ENCODE data around the gene TMED10. TPM values are rescaled to one million over a fixed set of nuclear protein-coding genes. Genes with fewer than 3 reads are reported as not detected.
A peak's percentile ranks its signal among the peaks of the same experiment; 100 is the strongest.

The TMED10 gene
- total and polyA plus RNA-seq, 5 donors: 141 to 333 (median 291) TPM

- Histone ChIP-seq H3K4me3 (ENCODE audit: low read length) (no peak overlapping the region), H3K4me1 (ENCODE audit: control insufficient read depth, insufficient read depth, low read length) (no peaks in the 10 kb centered on the region), H3K9me3 (ENCODE audit: control insufficient read depth, low read length) (no peaks in the 10 kb centered on the region), H3K27ac (ENCODE audit: low read length) (no peak overlapping the region), H3K27me3 (ENCODE audit: control insufficient read depth, insufficient read depth) (no peaks in the 10 kb centered on the region)
- ATAC-seq (no peak), DNase-seq (no peak)
- intact Hi-C loops (cut with DNase I): no loop called here
- 60% methylated on average over 4 of the region's 4 CpGs for WGBS
These were observed 36.8 kb upstream of the TMED10 start for GRCh38 chr14:75213172-75213571.

GRCh38 chr14:75208843-75209242 is 32.4 kb upstream of the TMED10 start:
- Histone ChIP-seq H3K27me3 (ENCODE audit: control insufficient read depth, insufficient read depth) (no peaks in the 10 kb centered on the region), H3K27ac (ENCODE audit: low read length) (no peak overlapping the region), H3K4me1 (ENCODE audit: control insufficient read depth, insufficient read depth, low read length) (no peaks in the 10 kb centered on the region), H3K9me3 (ENCODE audit: control insufficient read depth, low read length) (no peaks in the 10 kb centered on the region), H3K4me3 (ENCODE audit: low read length) (no peak overlapping the region)
- DNase-seq (no peak), ATAC-seq (no peak)
- intact Hi-C loops (cut with DNase I): no loop called here
- WGBS: 92% methylated on average over 6 of the region's 6 CpGs

- DNase-seq (no peak), ATAC-seq (no peak)
- no peak overlapping the region for H3K27ac ChIP-seq (ENCODE audit: low read length)
- H3K4me3 ChIP-seq (ENCODE audit: low read length): no peak overlapping the region
- intact Hi-C loops (cut with DNase I): no loop called here
- no peaks in the 10 kb centered on the region for H3K27me3 ChIP-seq (ENCODE audit: control insufficient read depth, insufficient read depth)
- no peaks in the 10 kb centered on the region for H3K9me3 ChIP-seq (ENCODE audit: control insufficient read depth, low read length)
- no peaks in the 10 kb centered on the region for H3K4me1 ChIP-seq (ENCODE audit: control insufficient read depth, insufficient read depth, low read length)
- 98% methylated on average over 3 of the region's 3 CpGs for WGBS
These were observed 29.8 kb upstream of the TMED10 start for GRCh38 chr14:75206190-75206589.

GRCh38 chr14:75205591-75205990 is 29.2 kb upstream of the TMED10 start:
- Histone ChIP-seq H3K9me3 (ENCODE audit: control insufficient read depth, low read length) (no peaks in the 10 kb centered on the region), H3K4me3 (ENCODE audit: low read length) (no peak overlapping the region), H3K27me3 (ENCODE audit: control insufficient read depth, insufficient read depth) (no peaks in the 10 kb centered on the region), H3K27ac (ENCODE audit: low read length) (no peak overlapping the region), H3K4me1 (ENCODE audit: control insufficient read depth, insufficient read depth, low read length) (no peaks in the 10 kb centered on the region)
- no peak for DNase-seq
- intact Hi-C loops (cut with DNase I): no loop called here
- peak in 1 of 2 donors; percentile 50 for ATAC-seq
- 74% methylated on average over 3 of the region's 3 CpGs for WGBS

GRCh38 chr14:75204116-75204515 is 27.7 kb upstream of the TMED10 start:
- intact Hi-C loops (cut with DNase I): no loop called here
- Histone ChIP-seq H3K4me3 (ENCODE audit: low read length) (no peak overlapping the region), H3K27ac (ENCODE audit: low read length) (no peak overlapping the region), H3K9me3 (ENCODE audit: control insufficient read depth, low read length) (no peaks in the 10 kb centered on the region), H3K4me1 (ENCODE audit: control insufficient read depth, insufficient read depth, low read length) (no peaks in the 10 kb centered on the region), H3K27me3 (ENCODE audit: control insufficient read depth, insufficient read depth) (no peaks in the 10 kb centered on the region)
- DNase-seq: no peak
- ATAC-seq: peak; percentile 14 to 15
- 72% methylated on average over 3 of the region's 3 CpGs for WGBS

- WGBS: 55% methylated on average over 2 of the region's 2 CpGs
- peaks cover 2% of the 10 kb centered on the region for H3K4me1 ChIP-seq (ENCODE audit: control insufficient read depth, insufficient read depth, low read length)
- no peaks in the 10 kb centered on the region for H3K9me3 ChIP-seq (ENCODE audit: control insufficient read depth, low read length)
- intact Hi-C loops (cut with DNase I): no loop called here
- no peaks in the 10 kb centered on the region for H3K27me3 ChIP-seq (ENCODE audit: control insufficient read depth, insufficient read depth)
- DNase-seq (no peak), ATAC-seq (no peak)
- no peak overlapping the region for H3K4me3 ChIP-seq (ENCODE audit: low read length)
- no peak overlapping the region for H3K27ac ChIP-seq (ENCODE audit: low read length)
These were observed 26.2 kb upstream of the TMED10 start for GRCh38 chr14:75202657-75203056.

- ATAC-seq (no peak), DNase-seq (no peak)
- no peaks in the 10 kb centered on the region for H3K9me3 ChIP-seq (ENCODE audit: control insufficient read depth, low read length)
- H3K27ac ChIP-seq (ENCODE audit: low read length): no peak overlapping the region
- intact Hi-C loops (cut with DNase I): no loop called here
- H3K4me3 ChIP-seq (ENCODE audit: low read length): no peak overlapping the region
- peaks cover 2% of the 10 kb centered on the region for H3K4me1 ChIP-seq (ENCODE audit: control insufficient read depth, insufficient read depth, low read length)
- H3K27me3 ChIP-seq (ENCODE audit: control insufficient read depth, insufficient read depth): no peaks in the 10 kb centered on the region
- 64% methylated on average over 6 of the region's 6 CpGs for WGBS
These were observed 24.7 kb upstream of the TMED10 start for GRCh38 chr14:75201087-75201486.

- intact Hi-C loops (cut with DNase I): no loop called here
- peak in 1 of 2 donors; percentile 10 for ATAC-seq
- Histone ChIP-seq H3K4me3 (ENCODE audit: low read length) (no peak overlapping the region), H3K27me3 (ENCODE audit: control insufficient read depth, insufficient read depth) (no peaks in the 10 kb centered on the region), H3K9me3 (ENCODE audit: control insufficient read depth, low read length) (no peaks in the 10 kb centered on the region), H3K27ac (ENCODE audit: low read length) (no peak overlapping the region), H3K4me1 (ENCODE audit: control insufficient read depth, insufficient read depth, low read length) (peaks cover 2% of the 10 kb centered on the region)
- DNase-seq: no peak
- WGBS: 69% methylated on average over 4 of the region's 4 CpGs
These were observed 24.0 kb upstream of the TMED10 start for GRCh38 chr14:75200451-75200850.

- intact Hi-C loops (cut with DNase I): no loop called here
- Histone ChIP-seq H3K4me1 (ENCODE audit: control insufficient read depth, insufficient read depth, low read length) (peaks cover 2% of the 10 kb centered on the region), H3K27me3 (ENCODE audit: control insufficient read depth, insufficient read depth) (no peaks in the 10 kb centered on the region), H3K9me3 (ENCODE audit: control insufficient read depth, low read length) (no peaks in the 10 kb centered on the region), H3K4me3 (ENCODE audit: low read length) (no peak overlapping the region), H3K27ac (ENCODE audit: low read length) (no peak overlapping the region)
- 29% methylated on average over 11 of the region's 11 CpGs for WGBS
- DNase-seq (peak in 2 of 3 donors; percentile 70 to 80), ATAC-seq (peak; percentile 64 to 79)
These were observed 22.0 kb upstream of the TMED10 start for GRCh38 chr14:75198291-75198933.

GRCh38 chr14:75197338-75197737 is 20.9 kb upstream of the TMED10 start:
- intact Hi-C loops (cut with DNase I): no loop called here
- DNase-seq (no peak), ATAC-seq (no peak)
- H3K27me3 ChIP-seq (ENCODE audit: control insufficient read depth, insufficient read depth): no peaks in the 10 kb centered on the region
- no peaks in the 10 kb centered on the region for H3K9me3 ChIP-seq (ENCODE audit: control insufficient read depth, low read length)
- H3K4me3 ChIP-seq (ENCODE audit: low read length): no peak overlapping the region
- H3K4me1 ChIP-seq (ENCODE audit: control insufficient read depth, insufficient read depth, low read length): peaks cover 2% of the 10 kb centered on the region
- H3K27ac ChIP-seq (ENCODE audit: low read length): no peak overlapping the region
- 92% methylated on average over 4 of the region's 4 CpGs for WGBS

- Histone ChIP-seq H3K27me3 (ENCODE audit: control insufficient read depth, insufficient read depth) (no peaks in the 10 kb centered on the region), H3K4me3 (ENCODE audit: low read length) (no peak overlapping the region), H3K27ac (ENCODE audit: low read length) (no peak overlapping the region), H3K4me1 (ENCODE audit: control insufficient read depth, insufficient read depth, low read length) (peaks cover 2% of the 10 kb centered on the region), H3K9me3 (ENCODE audit: control insufficient read depth, low read length) (no peaks in the 10 kb centered on the region)
- peak in 1 of 2 donors; percentile 73 for ATAC-seq
- intact Hi-C loops (cut with DNase I): no loop called here
- WGBS: 73% methylated on average over 4 of the region's 4 CpGs
- DNase-seq: no peak
These were observed 20.1 kb upstream of the TMED10 start for GRCh38 chr14:75196468-75196867.

GRCh38 chr14:75196064-75196463 is 19.7 kb upstream of the TMED10 start:
- no peaks in the 10 kb centered on the region for H3K27me3 ChIP-seq (ENCODE audit: control insufficient read depth, insufficient read depth)
- H3K4me1 ChIP-seq (ENCODE audit: control insufficient read depth, insufficient read depth, low read length): peaks cover 2% of the 10 kb centered on the region
- DNase-seq (no peak), ATAC-seq (no peak)
- intact Hi-C loops (cut with DNase I): no loop called here
- no peak overlapping the region for H3K4me3 ChIP-seq (ENCODE audit: low read length)
- no peak overlapping the region for H3K27ac ChIP-seq (ENCODE audit: low read length)
- WGBS: 98% methylated on average over 3 of the region's 3 CpGs
- H3K9me3 ChIP-seq (ENCODE audit: control insufficient read depth, low read length): no peaks in the 10 kb centered on the region

Measured in right cardiac atrium (tissue), 5 donors.